Prostate gland (tissue), 2 donors: ENCODE data around the gene RHBDL1.

ENCODE experiments used
- CTCF ChIP-seq, 4 experiments: fragments of 200-600 bp in 2 of 4; fragments of 450-650 bp in 2 of 4; sonication (generic) in 2 of 4; IDR thresholded peaks; 1 replicate in 3 of 4; 2 replicates in 1 of 4; pipeline ENCODE4 v1.5.1; 2016 to 2019; ENCODE audit warnings: antibody characterized with exemption in 4 of 4, mild to moderate bottlenecking in 2 of 4, moderate library complexity in 2 of 4
- POLR2A ChIP-seq: fragments of 450-650 bp; IDR thresholded peaks from one replicate; pipeline ENCODE4 v1.6.1; 2016; ENCODE audit warnings: antibody characterized with exemption, mild to moderate bottlenecking
- POLR2AphosphoS5 ChIP-seq: sonication (generic); formaldehyde crosslinking; IDR thresholded peaks from one replicate; pipeline ENCODE4 v1.6.1; 2017; ENCODE audit warnings: antibody characterized with exemption

GRCh38 chr16:633336-634050 is 42.0 kb upstream of the RHBDL1 start:
- TF ChIP-seq CTCF (IDR thresholded peaks at IDR 0.05) (no peak), POLR2A (no peak), POLR2AphosphoS5 (no peak)
